ENCODE data around the gene TMEM192.
A peak's percentile ranks its signal among the peaks of the same experiment; 100 is the strongest.
"Not testable (repeated sequence)": the region's sequence is repeated elsewhere in the genome, so short reads cannot be mapped to it uniquely, and the experiment has no call there.

TMEM192 gene

DNA sequence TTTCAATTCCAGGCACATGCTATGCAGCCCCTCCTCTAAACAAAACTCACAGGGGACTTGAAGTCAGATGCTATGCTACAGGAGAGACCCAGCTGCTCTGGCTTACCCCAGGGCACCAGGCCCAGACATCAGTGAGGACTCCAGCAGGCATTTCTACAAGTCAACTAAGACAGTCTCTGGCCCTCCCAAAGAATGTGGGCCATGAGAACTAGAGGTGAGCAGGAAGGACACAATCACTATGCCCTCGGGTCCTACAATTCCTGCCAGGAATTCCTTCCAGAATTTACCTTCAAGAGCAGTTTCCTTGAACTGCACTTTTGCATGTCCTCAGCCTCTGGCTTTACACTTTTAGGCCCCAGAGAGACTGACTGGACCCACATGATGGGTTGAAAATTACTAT, 17.4 kb downstream of the TMEM192 start:
- POLR2A ChIA-PET = no interaction called here
- H3K36me3 ChIP-seq (ENCODE audit: control insufficient read depth in 4 of 4, insufficient read depth in 4 of 4, low read length in 3 of 4) = peaks cover 5 to 43% (median 23%) of the 10 kb centered on the region in 4 experiments
- H3K27me3 ChIP-seq (replicated peaks in 2 of 5; ENCODE audit: control insufficient read depth in 4 of 5, insufficient read depth in 5 of 5, low read length in 4 of 5) = no peaks in the 10 kb centered on the region

DNA sequence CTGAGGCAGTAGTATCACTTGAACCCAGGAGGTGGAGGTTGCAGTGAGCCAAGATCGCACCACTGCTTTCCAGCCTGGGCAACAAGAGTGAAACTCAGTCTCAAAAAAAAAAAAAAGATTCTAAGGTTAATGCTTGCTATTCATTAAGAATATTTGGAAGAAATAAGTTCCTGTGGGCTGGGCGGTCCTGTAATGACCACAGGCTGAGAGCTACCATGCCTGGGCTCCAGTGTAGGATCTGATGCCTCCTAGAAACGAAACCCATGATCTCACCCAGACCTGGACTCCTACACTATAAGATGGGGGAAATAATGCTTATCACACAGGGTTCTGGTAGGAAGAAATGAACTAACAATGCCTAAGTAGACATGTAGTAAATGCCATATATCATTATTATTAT, 17.8 kb downstream of the TMEM192 start:
- no peak overlapping the region for H3K4me3 ChIP-seq (ENCODE audit: control insufficient read depth in 1 of 7, extremely low read depth in 1 of 7, insufficient read depth in 4 of 7, low read depth in 2 of 7, low read length in 6 of 7)
- no peaks in the 10 kb centered on the region for H3K27me3 ChIP-seq (replicated peaks in 2 of 5; ENCODE audit: control insufficient read depth in 4 of 5, insufficient read depth in 5 of 5, low read length in 4 of 5)
- H3K36me3 ChIP-seq (ENCODE audit: control insufficient read depth in 4 of 4, insufficient read depth in 4 of 4, low read length in 3 of 4) = peaks cover 5 to 43% (median 22%) of the 10 kb centered on the region in 4 experiments
- no peaks in the 10 kb centered on the region for H3K4me1 ChIP-seq (ENCODE audit: control extremely low read depth in 1 of 4, control insufficient read depth in 4 of 4, insufficient read depth in 4 of 4, low read length in 3 of 4)
- H3K9me3 ChIP-seq (ENCODE audit: control extremely low read depth in 1 of 5, control insufficient read depth in 4 of 5, insufficient read depth in 2 of 5, low read depth in 1 of 5, low read length in 4 of 5) = no peaks in the 10 kb centered on the region
- 89% methylated on average over 3 of the region's 3 CpGs for WGBS (ENCODE audit: insufficient coverage)
- no peak overlapping the region for H3K27ac ChIP-seq (ENCODE audit: insufficient read depth in 1 of 2, low read depth in 1 of 2, low read length in 2 of 2, poor library complexity in 1 of 2, severe bottlenecking in 2 of 2)
- ChIA-PET CTCF (interaction anchor here (1.1 to 1.5 kb wide), 2 partner anchors 316 to 318 kb away, joined by 4 read pairs; no protein-coding TSS in a partner anchor), POLR2A (no interaction called here)
- no peak for DNase-seq

More for the DNA sequence above, 17.4 kb downstream of the TMEM192 start:
- no peaks in the 10 kb centered on the region for H3K4me1 ChIP-seq (ENCODE audit: control extremely low read depth in 1 of 4, control insufficient read depth in 4 of 4, insufficient read depth in 4 of 4, low read length in 3 of 4)
- no CpG with 5 or more reads among the region's 1 CpG for WGBS (ENCODE audit: insufficient coverage)
- no peak for DNase-seq
- CTCF ChIA-PET = interaction anchor here (1.1 to 1.5 kb wide), 2 partner anchors 317 to 319 kb away, joined by 4 read pairs; no protein-coding TSS in a partner anchor
- H3K27ac ChIP-seq (ENCODE audit: insufficient read depth in 1 of 2, low read depth in 1 of 2, low read length in 2 of 2, poor library complexity in 1 of 2, severe bottlenecking in 2 of 2) = no peak overlapping the region
- H3K9me3 ChIP-seq (ENCODE audit: control extremely low read depth in 1 of 5, control insufficient read depth in 4 of 5, insufficient read depth in 2 of 5, low read depth in 1 of 5, low read length in 4 of 5) = no peaks in the 10 kb centered on the region
- no peak overlapping the region for H3K4me3 ChIP-seq (ENCODE audit: control insufficient read depth in 1 of 7, extremely low read depth in 1 of 7, insufficient read depth in 4 of 7, low read depth in 2 of 7, low read length in 6 of 7)

DNA sequence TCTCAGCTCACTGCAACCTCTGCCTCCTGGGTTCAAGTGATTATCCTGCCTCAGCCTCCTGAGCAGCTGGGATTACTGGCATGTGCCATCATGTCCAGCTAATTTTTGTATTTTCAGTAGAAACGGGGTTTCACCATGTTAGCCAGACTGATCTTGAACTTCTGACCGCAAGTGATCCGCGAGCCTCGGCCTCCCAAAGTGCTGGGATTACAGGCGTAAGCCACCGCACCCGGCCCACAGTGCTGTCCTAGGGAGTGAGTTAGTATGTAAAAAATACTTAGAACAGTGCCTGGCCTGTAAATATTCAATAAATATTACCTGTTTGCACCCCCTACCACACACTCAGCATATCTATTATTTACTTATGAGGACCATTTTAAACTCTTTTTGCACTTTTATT, 20.5 kb downstream of the TMEM192 start:
- H3K36me3 ChIP-seq (ENCODE audit: control insufficient read depth in 4 of 4, insufficient read depth in 4 of 4, low read length in 3 of 4) = peaks cover 5 to 47% (median 29%) of the 10 kb centered on the region in 4 experiments
- H3K27me3 ChIP-seq (replicated peaks in 2 of 5; ENCODE audit: control insufficient read depth in 4 of 5, insufficient read depth in 5 of 5, low read length in 4 of 5); POLR2A ChIA-PET; H3K4me1 ChIP-seq (ENCODE audit: control extremely low read depth in 1 of 4, control insufficient read depth in 4 of 4, insufficient read depth in 4 of 4, low read length in 3 of 4); DNase-seq; H3K9me3 ChIP-seq (ENCODE audit: control extremely low read depth in 1 of 5, control insufficient read depth in 4 of 5, insufficient read depth in 2 of 5, low read depth in 1 of 5, low read length in 4 of 5); H3K27ac ChIP-seq (ENCODE audit: insufficient read depth in 1 of 2, low read depth in 1 of 2, low read length in 2 of 2, poor library complexity in 1 of 2, severe bottlenecking in 2 of 2); H3K4me3 ChIP-seq (ENCODE audit: control insufficient read depth in 1 of 7, extremely low read depth in 1 of 7, insufficient read depth in 4 of 7, low read depth in 2 of 7, low read length in 6 of 7): not testable (repeated sequence)
- WGBS (ENCODE audit: insufficient coverage) = 100% methylated on average over 6 of the region's 8 CpGs
- CTCF ChIA-PET = interaction anchor here (0.7 kb wide), 1 partner anchor 11 kb away, joined by 3 read pairs; no protein-coding TSS in a partner anchor

DNA sequence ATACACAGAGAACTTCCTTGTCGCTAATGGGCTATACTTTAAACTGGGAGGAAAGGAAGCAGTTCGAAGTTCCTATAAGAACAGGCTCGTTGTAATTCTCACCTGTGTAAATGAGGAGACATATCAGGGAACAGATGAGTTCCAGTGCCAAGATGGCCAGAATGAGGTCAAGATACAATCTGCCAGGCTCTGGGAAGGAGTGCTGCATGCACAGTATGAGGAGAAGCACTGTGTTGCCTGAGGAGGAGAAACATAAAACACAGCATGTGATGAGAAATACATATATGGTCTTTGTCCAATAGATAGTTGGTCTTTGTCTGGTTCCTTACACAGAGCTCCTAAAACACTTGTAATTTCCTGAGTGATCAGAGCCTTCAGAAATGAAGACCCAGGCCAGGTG, 24.3 kb downstream of the TMEM192 start:
- WGBS (ENCODE audit: insufficient coverage) = 88% methylated on average over 3 of the region's 3 CpGs
- no peaks in the 10 kb centered on the region for H3K27me3 ChIP-seq (replicated peaks in 2 of 5; ENCODE audit: control insufficient read depth in 4 of 5, insufficient read depth in 5 of 5, low read length in 4 of 5)
- ChIA-PET CTCF (no interaction called here), POLR2A (no interaction called here)
- no peak overlapping the region for H3K4me3 ChIP-seq (ENCODE audit: control insufficient read depth in 1 of 7, extremely low read depth in 1 of 7, insufficient read depth in 4 of 7, low read depth in 2 of 7, low read length in 6 of 7)
- peaks cover 8 to 54% (median 35%) of the 10 kb centered on the region in 4 experiments for H3K36me3 ChIP-seq (ENCODE audit: control insufficient read depth in 4 of 4, insufficient read depth in 4 of 4, low read length in 3 of 4)
- no peaks in the 10 kb centered on the region for H3K4me1 ChIP-seq (ENCODE audit: control extremely low read depth in 1 of 4, control insufficient read depth in 4 of 4, insufficient read depth in 4 of 4, low read length in 3 of 4)
- DNase-seq = no peak
- no peak overlapping the region for H3K27ac ChIP-seq (ENCODE audit: insufficient read depth in 1 of 2, low read depth in 1 of 2, low read length in 2 of 2, poor library complexity in 1 of 2, severe bottlenecking in 2 of 2)
- H3K9me3 ChIP-seq (ENCODE audit: control extremely low read depth in 1 of 5, control insufficient read depth in 4 of 5, insufficient read depth in 2 of 5, low read depth in 1 of 5, low read length in 4 of 5) = no peaks in the 10 kb centered on the region

DNA sequence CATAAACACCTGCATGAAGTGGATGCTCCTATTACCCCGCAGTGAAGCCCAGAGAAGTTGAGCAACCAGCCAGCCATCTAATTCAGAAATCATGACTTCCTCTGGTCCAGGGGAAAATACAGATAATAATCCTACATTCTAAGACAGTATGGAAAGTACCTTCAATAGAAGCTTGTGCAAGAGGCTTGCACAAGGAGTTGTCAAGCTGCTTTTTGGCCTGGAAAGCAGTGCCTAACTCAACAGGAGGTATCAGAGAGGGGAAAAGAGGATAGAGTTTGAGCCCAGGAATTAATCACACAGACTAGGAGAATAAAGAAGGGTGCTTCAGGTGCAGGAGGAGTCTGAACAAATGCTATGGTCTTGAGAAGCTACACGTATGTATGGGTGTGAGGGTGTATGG, 26.7 kb downstream of the TMEM192 start:
- DNase-seq = no peak
- no peaks in the 10 kb centered on the region for H3K4me1 ChIP-seq (ENCODE audit: control extremely low read depth in 1 of 4, control insufficient read depth in 4 of 4, insufficient read depth in 4 of 4, low read length in 3 of 4)
- H3K9me3 ChIP-seq (ENCODE audit: control extremely low read depth in 1 of 5, control insufficient read depth in 4 of 5, insufficient read depth in 2 of 5, low read depth in 1 of 5, low read length in 4 of 5) = no peaks in the 10 kb centered on the region
- CTCF ChIA-PET = no interaction called here
- POLR2A ChIA-PET = no interaction called here
- H3K27me3 ChIP-seq (replicated peaks in 2 of 5; ENCODE audit: control insufficient read depth in 4 of 5, insufficient read depth in 5 of 5, low read length in 4 of 5) = no peaks in the 10 kb centered on the region
- peaks cover 8 to 43% (median 29%) of the 10 kb centered on the region in 4 experiments for H3K36me3 ChIP-seq (ENCODE audit: control insufficient read depth in 4 of 4, insufficient read depth in 4 of 4, low read length in 3 of 4)
- 100% methylated on average over 1 of the region's 2 CpGs for WGBS (ENCODE audit: insufficient coverage)
- no peak overlapping the region for H3K4me3 ChIP-seq (ENCODE audit: control insufficient read depth in 1 of 7, extremely low read depth in 1 of 7, insufficient read depth in 4 of 7, low read depth in 2 of 7, low read length in 6 of 7)
- H3K27ac ChIP-seq (ENCODE audit: insufficient read depth in 1 of 2, low read depth in 1 of 2, low read length in 2 of 2, poor library complexity in 1 of 2, severe bottlenecking in 2 of 2) = no peak overlapping the region

DNA sequence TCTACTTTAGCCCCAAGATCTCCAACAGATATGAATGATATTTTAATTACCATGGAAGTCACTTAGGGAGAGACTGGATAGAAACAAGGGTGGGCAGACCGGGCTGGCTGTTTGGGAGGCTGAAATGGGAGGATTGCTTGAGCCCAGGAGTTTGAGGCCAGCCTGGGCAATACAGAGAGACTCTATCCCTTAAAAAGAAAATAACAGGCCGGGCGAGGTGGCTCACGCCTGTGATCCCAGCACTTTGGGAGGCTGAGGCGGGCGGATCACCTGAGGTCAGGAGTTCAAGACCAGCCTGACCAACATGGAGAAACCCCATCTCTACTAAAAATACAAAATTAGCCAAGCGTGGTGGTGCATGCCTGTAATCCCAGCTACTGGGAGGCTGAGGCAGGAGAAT, 27.9 kb downstream of the TMEM192 start:
- 100% methylated on average over 1 of the region's 7 CpGs for WGBS (ENCODE audit: insufficient coverage)
- DNase-seq; POLR2A ChIA-PET; H3K4me1 ChIP-seq (ENCODE audit: control extremely low read depth in 1 of 4, control insufficient read depth in 4 of 4, insufficient read depth in 4 of 4, low read length in 3 of 4); H3K27ac ChIP-seq (ENCODE audit: insufficient read depth in 1 of 2, low read depth in 1 of 2, low read length in 2 of 2, poor library complexity in 1 of 2, severe bottlenecking in 2 of 2); H3K9me3 ChIP-seq (ENCODE audit: control extremely low read depth in 1 of 5, control insufficient read depth in 4 of 5, insufficient read depth in 2 of 5, low read depth in 1 of 5, low read length in 4 of 5); H3K27me3 ChIP-seq (replicated peaks in 2 of 5; ENCODE audit: control insufficient read depth in 4 of 5, insufficient read depth in 5 of 5, low read length in 4 of 5); CTCF ChIA-PET; H3K4me3 ChIP-seq (ENCODE audit: control insufficient read depth in 1 of 7, extremely low read depth in 1 of 7, insufficient read depth in 4 of 7, low read depth in 2 of 7, low read length in 6 of 7): not testable (repeated sequence)
- peaks cover 8 to 42% (median 28%) of the 10 kb centered on the region in 4 experiments for H3K36me3 ChIP-seq (ENCODE audit: control insufficient read depth in 4 of 4, insufficient read depth in 4 of 4, low read length in 3 of 4)

DNA sequence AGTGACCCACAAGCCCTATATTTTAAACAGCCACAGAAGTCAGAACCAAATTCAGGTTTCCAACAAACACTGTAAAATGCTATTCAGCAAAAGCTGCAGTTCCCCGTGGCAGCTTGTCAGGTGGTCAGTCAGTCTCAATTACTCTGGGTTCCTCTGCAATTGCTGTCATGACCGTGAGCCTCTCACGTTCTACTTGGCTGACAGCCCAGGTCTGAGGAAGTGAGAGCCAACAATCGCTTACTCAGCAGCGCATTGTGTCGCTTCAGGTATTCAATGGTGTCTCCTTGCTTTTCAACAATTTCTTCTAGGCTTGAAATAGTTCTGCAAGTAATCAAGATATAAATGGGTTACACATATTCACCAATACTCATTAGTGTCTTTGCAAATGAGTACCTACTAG, 33.2 kb downstream of the TMEM192 start:
- DNase-seq = peak; percentile 5 to 58 (median 52)
- Histone ChIP-seq H3K36me3 (ENCODE audit: control insufficient read depth in 4 of 4, insufficient read depth in 4 of 4, low read length in 3 of 4) (peaks cover 0 to 18% (median 12%) of the 10 kb centered on the region in 4 experiments), H3K27ac (ENCODE audit: insufficient read depth in 1 of 2, low read depth in 1 of 2, low read length in 2 of 2, poor library complexity in 1 of 2, severe bottlenecking in 2 of 2) (no peak overlapping the region), H3K27me3 (replicated peaks in 2 of 5; ENCODE audit: control insufficient read depth in 4 of 5, insufficient read depth in 5 of 5, low read length in 4 of 5) (no peaks in the 10 kb centered on the region), H3K9me3 (ENCODE audit: control extremely low read depth in 1 of 5, control insufficient read depth in 4 of 5, insufficient read depth in 2 of 5, low read depth in 1 of 5, low read length in 4 of 5) (no peaks in the 10 kb centered on the region), H3K4me1 (ENCODE audit: control extremely low read depth in 1 of 4, control insufficient read depth in 4 of 4, insufficient read depth in 4 of 4, low read length in 3 of 4) (peaks cover 0 to 2% (median 0%) of the 10 kb centered on the region in 4 experiments), H3K4me3 (ENCODE audit: control insufficient read depth in 1 of 7, extremely low read depth in 1 of 7, insufficient read depth in 4 of 7, low read depth in 2 of 7, low read length in 6 of 7) (no peak overlapping the region)
- WGBS (ENCODE audit: insufficient coverage) = 26% methylated on average over 6 of the region's 6 CpGs
- ChIA-PET POLR2A (no interaction called here), CTCF (no interaction called here)

All from common myeloid progenitor, CD34-positive (primary cell).